H9 (cell line): ENCODE data around the gene SCUBE2. TPM values are rescaled to one million over a fixed set of nuclear protein-coding genes. Genes with fewer than 3 reads are reported as not detected.

Experiments used
- DNase-seq: peaks from one replicate; pipeline ENCODE4 v3.0.0-alpha.2; 2017
- H2AFZ ChIP-seq: one replicate; pipeline ENCODE4 v1.6.1; 2013; ENCODE audit warnings: mild to moderate bottlenecking, low read length, control low read depth, moderate library complexity
- H2AK5ac ChIP-seq: 2 replicates; pipeline ENCODE4 v1.6.1; 2013; ENCODE audit warnings: low read length, control low read depth, mixed read lengths; ENCODE audit not compliant: insufficient read length
- H2BK120ac ChIP-seq: one replicate; pipeline ENCODE4 v1.6.1; 2013; ENCODE audit warnings: low read depth, mild to moderate bottlenecking, low read length, control low read depth, inconsistent platforms; ENCODE audit not compliant: poor library complexity, severe bottlenecking
- H2BK12ac ChIP-seq: 2 replicates; pipeline ENCODE4 v1.6.1; 2013; ENCODE audit warnings: low read length, control low read depth, mixed read lengths, low read depth; ENCODE audit not compliant: insufficient read length
- H2BK15ac ChIP-seq: 2 replicates; pipeline ENCODE4 v1.6.1; 2013; ENCODE audit warnings: low read depth, low read length, control low read depth
- H2BK20ac ChIP-seq: one replicate; pipeline ENCODE4 v1.6.1; 2013; ENCODE audit warnings: low read depth, mild to moderate bottlenecking, low read length, control low read depth, inconsistent platforms; ENCODE audit not compliant: poor library complexity, severe bottlenecking
- H2BK5ac ChIP-seq: 2 replicates; pipeline ENCODE4 v1.6.1; 2013; ENCODE audit warnings: low read length, control low read depth, mixed read lengths; ENCODE audit not compliant: insufficient read length
- H3K14ac ChIP-seq: 2 replicates; pipeline ENCODE4 v1.6.1; 2013; ENCODE audit warnings: low read length, control low read depth; ENCODE audit not compliant: insufficient read depth
- H3K18ac ChIP-seq: 2 replicates; pipeline ENCODE4 v1.6.1; 2013; ENCODE audit warnings: low read depth, mild to moderate bottlenecking, mixed read lengths, low read length, control low read depth; ENCODE audit not compliant: insufficient read length
- H3K23ac ChIP-seq: 2 replicates; pipeline ENCODE4 v1.6.1; 2013; ENCODE audit warnings: low read length, control low read depth, mixed read lengths, low read depth; ENCODE audit not compliant: insufficient read length
- H3K23me2 ChIP-seq: 2 replicates; pipeline ENCODE4 v1.6.1; 2013; ENCODE audit warnings: low read depth, mild to moderate bottlenecking, mixed read lengths, low read length, control low read depth; ENCODE audit not compliant: insufficient read length, poor library complexity, severe bottlenecking
- H3K27ac ChIP-seq: 2 replicates; pipeline ENCODE4 v1.5.1; 2013; ENCODE audit warnings: low read length, control low read depth, mixed read lengths, low read depth; ENCODE audit not compliant: insufficient read length
- H3K27me3 ChIP-seq: 2 replicates; pipeline ENCODE4 v1.6.1; 2013; ENCODE audit warnings: low read length, control low read depth, inconsistent platforms; ENCODE audit not compliant: insufficient read depth
- H3K4ac ChIP-seq: 2 replicates; pipeline ENCODE4 v1.6.1; 2013; ENCODE audit warnings: low read depth, mild to moderate bottlenecking, control low read depth, inconsistent platforms, low read length, moderate library complexity
- H3K4me1 ChIP-seq: 2 replicates; pipeline ENCODE4 v1.6.1; 2013; ENCODE audit warnings: low read length, control low read depth, inconsistent platforms; ENCODE audit not compliant: insufficient read depth
- H3K4me2 ChIP-seq: 2 replicates; pipeline ENCODE4 v1.6.1; 2013; ENCODE audit warnings: low read length, control low read depth, mixed read lengths; ENCODE audit not compliant: insufficient read length, insufficient read depth
- H3K56ac ChIP-seq: 2 replicates; pipeline ENCODE4 v1.6.1; 2013; ENCODE audit warnings: low read depth, mild to moderate bottlenecking, mixed read lengths, low read length, control low read depth; ENCODE audit not compliant: insufficient read length
- H3K79me1 ChIP-seq: 2 replicates; pipeline ENCODE4 v1.6.1; 2013; ENCODE audit warnings: low read depth, mild to moderate bottlenecking, moderate library complexity, low read length, control low read depth, inconsistent platforms; ENCODE audit not compliant: insufficient read depth, poor library complexity, severe bottlenecking
- H3K79me2 ChIP-seq: 2 replicates; pipeline ENCODE4 v1.6.1; 2013; ENCODE audit warnings: low read length, control low read depth, inconsistent platforms; ENCODE audit not compliant: insufficient read depth
- H3K9ac ChIP-seq: 2 replicates; pipeline ENCODE4 v1.6.1; 2013; ENCODE audit warnings: low read length, control low read depth, mixed read lengths; ENCODE audit not compliant: insufficient read length; ENCODE audit errors: extremely low read depth
- H3K9me3 ChIP-seq: one replicate; pipeline ENCODE4 v1.6.1; 2013; ENCODE audit warnings: low read depth, low read length, inconsistent platforms; ENCODE audit not compliant: control insufficient read depth
- H3T11ph ChIP-seq: one replicate; pipeline ENCODE4 v1.6.1; 2013; ENCODE audit warnings: mild to moderate bottlenecking, low read length, control low read depth, inconsistent platforms
- H4K20me1 ChIP-seq: one replicate; pipeline ENCODE4 v1.6.1; 2013; ENCODE audit not compliant: control insufficient read depth, insufficient read length, insufficient read depth
- H4K5ac ChIP-seq: 2 replicates; pipeline ENCODE4 v1.6.1; 2013; ENCODE audit warnings: low read depth, mild to moderate bottlenecking, mixed read lengths, low read length, control low read depth; ENCODE audit not compliant: insufficient read length
- H4K8ac ChIP-seq: replicated peaks from 2 replicates; pipeline ENCODE4 v1.6.1; 2013; ENCODE audit warnings: low read length, control low read depth, mixed read lengths, low read depth; ENCODE audit not compliant: insufficient read length
- H4K91ac ChIP-seq: 2 replicates; pipeline ENCODE4 v1.6.1; 2013; ENCODE audit warnings: low read depth, mild to moderate bottlenecking, moderate library complexity, mixed read lengths, low read length, control low read depth; ENCODE audit not compliant: insufficient read length
- H3K27ac Mint-ChIP-seq, 3 experiments: 2 replicates in 2 of 3; 3 replicates in 1 of 3; pipeline ENCODE4 v1.8.0; 2020 to 2021; ENCODE audit warnings: mixed read lengths in 3 of 3, mild to moderate bottlenecking in 1 of 3, moderate library complexity in 1 of 3
- H3K27me3 Mint-ChIP-seq: 2 replicates; pipeline ENCODE4 v1.8.0; 2021; ENCODE audit warnings: low read depth, mild to moderate bottlenecking, moderate library complexity, mixed read lengths
- H3K36me3 Mint-ChIP-seq, 3 experiments: 2 replicates in 2 of 3; 3 replicates in 1 of 3; pipeline ENCODE4 v1.8.0; 2020 to 2021; ENCODE audit warnings: low read depth in 3 of 3, mixed read lengths in 3 of 3; ENCODE audit not compliant: insufficient read depth in 1 of 3
- H3K4me1 Mint-ChIP-seq, 2 experiments: 2 replicates each; pipeline ENCODE4 v1.8.0; 2020; ENCODE audit warnings: mixed read lengths in 2 of 2
- H3K4me3 Mint-ChIP-seq, 2 experiments: 2 replicates in 1 of 2; 3 replicates in 1 of 2; pipeline ENCODE4 v1.8.0; 2020 to 2021; ENCODE audit warnings: mild to moderate bottlenecking in 2 of 2, mixed read lengths in 2 of 2, moderate library complexity in 1 of 2
- H3K9me3 Mint-ChIP-seq, 2 experiments: 2 replicates in 1 of 2; 3 replicates in 1 of 2; pipeline ENCODE4 v1.8.0; 2020; ENCODE audit warnings: mild to moderate bottlenecking in 2 of 2, mixed read lengths in 2 of 2, moderate library complexity in 1 of 2
- CTCF ChIP-seq: fragments of 200-600 bp; sonication (generic); conservative IDR thresholded peaks from 3 replicates; pipeline ENCODE4 v1.8.0; 2021; ENCODE audit warnings: antibody characterized with exemption, mild to moderate bottlenecking
- WGBS: extraction: QIAGEN DNeasy Blood & Tissue Kit; methylation state at CpG from one replicate; pipeline ENCODE4 v1.1.7; 2013; ENCODE audit warnings: missing lambda C conversion rate, low lambda C conversion rate, mixed read lengths; ENCODE audit not compliant: insufficient read length; ENCODE audit errors: extremely low coverage; 5-methylcytosine and 5-hydroxymethylcytosine counted together
- microRNA-seq: library from miRNA; unstranded; fragments of <30 nt; microRNA quantifications from one replicate; pipeline ENCODE4, GENCODE V29; 2020; ENCODE audit warnings: borderline microRNAs expressed
- total RNA-seq: library from RNA; stranded (reverse); gene quantifications from 2 replicates; pipeline ENCODE4 v1.2.1, GENCODE V29; 2021

SCUBE2 gene
- total RNA-seq, 1 experiment from 2014 or later, result 1.6 TPM

- no peak overlapping the region for H3K14ac ChIP-seq
- H2BK5ac ChIP-seq, result no peak overlapping the region
- no peak overlapping the region for H3K4me2 ChIP-seq
- H3K79me2 ChIP-seq, result no peaks in the 10 kb centered on the region
- no peak overlapping the region for H3K4ac ChIP-seq
- H2BK12ac ChIP-seq, result no peak overlapping the region
- H3K4me1 ChIP-seq, result no peaks in the 10 kb centered on the region
- H3K18ac ChIP-seq, result no peak overlapping the region
- no peak overlapping the region for H2AFZ ChIP-seq
- TF ChIP-seq CTCF, result no peak
- H4K20me1 ChIP-seq, result no peaks in the 10 kb centered on the region
- no peaks in the 10 kb centered on the region for H3K23me2 ChIP-seq
- H3K9me3 Mint-ChIP-seq, result peaks cover 0 to 2% of the 10 kb centered on the region in 2 experiments; a peak in 1 of 5 replicates
- H3K79me1 ChIP-seq, result no peaks in the 10 kb centered on the region
- H2AK5ac ChIP-seq, result no peak overlapping the region
- H4K91ac ChIP-seq, result no peak overlapping the region
- H3K27me3 Mint-ChIP-seq, result no peaks in the 10 kb centered on the region; the same call in 1 of the 2 replicates
- no peak for DNase-seq
- H3T11ph ChIP-seq, result no peak overlapping the region
- WGBS, result no CpG with 5 or more reads among the region's 2 CpGs
- H3K4me1 Mint-ChIP-seq, result no peaks in the 10 kb centered on the region
- H2BK120ac ChIP-seq, result no peak overlapping the region
- no peak overlapping the region for H4K8ac ChIP-seq
- no peak overlapping the region for H4K5ac ChIP-seq
- H2BK15ac ChIP-seq, result no peak overlapping the region
- no peak overlapping the region for H3K9ac ChIP-seq
- H3K56ac ChIP-seq, result no peak overlapping the region
- H3K27ac Mint-ChIP-seq, result no peak overlapping the region
- no peak overlapping the region for H3K27ac ChIP-seq
- no peaks in the 10 kb centered on the region for H3K27me3 ChIP-seq
- no peaks in the 10 kb centered on the region for H3K9me3 ChIP-seq
- H3K23ac ChIP-seq, result no peak overlapping the region
- no peak overlapping the region for H3K4me3 Mint-ChIP-seq
- peaks cover 0 to 2% (median 0%) of the 10 kb centered on the region in 3 experiments; a peak in 2 of 7 replicates for H3K36me3 Mint-ChIP-seq
- no peak overlapping the region for H2BK20ac ChIP-seq
Measured at GRCh38 chr11:8971196-8971923, 120.0 kb downstream of the SCUBE2 start.

Small RNA genes lying within 50 kb of the gene (microRNA-seq; reads per million reads assigned to microRNA genes)
- not detected for gene MIR5691

Other genes with a start within 250 kb of the SCUBE2 start
- gene AKIP1, start 180.4 kb downstream of the SCUBE2 start, total RNA-seq, result 21.0 and 22.3 TPM in 2 replicates
- 0.15 TPM in 1 of 2 replicates, not detected in the other for gene C11orf16, start 158.7 kb downstream of the SCUBE2 start, total RNA-seq
- not detected in 2 replicates for gene ASCL3, start 148.6 kb downstream of the SCUBE2 start, total RNA-seq
- 12.6 and 13.6 TPM in 2 replicates for gene TMEM9B, start 127.2 kb downstream of the SCUBE2 start, total RNA-seq
- gene NRIP3, start 87.6 kb downstream of the SCUBE2 start, total RNA-seq, result 4.2 and 4.3 TPM in 2 replicates
- gene DENND5A, start 173.8 kb upstream of the SCUBE2 start, total RNA-seq, result 57.6 and 59.6 TPM in 2 replicates
- 48.5 and 48.7 TPM in 2 replicates for gene TMEM41B, start 223.0 kb upstream of the SCUBE2 start, total RNA-seq